Endothelial cell of umbilical vein (primary cell): ENCODE results near the gene LTB4R.

ENCODE experiments used
- EZH2 ChIP-seq: IDR thresholded peaks from 2 replicates; pipeline ENCODE4 v1.6.1; 2012; ENCODE audit warnings: borderline replicate concordance, low read depth, mild to moderate bottlenecking, moderate library complexity, low read length, inconsistent platforms; ENCODE audit not compliant: severe bottlenecking
- FOS ChIP-seq: IDR thresholded peaks from 2 replicates; pipeline ENCODE4 v1.6.1; 2011; ENCODE audit warnings: mild to moderate bottlenecking, low read length, moderate library complexity, borderline replicate concordance; ENCODE audit not compliant: insufficient read depth
- GATA2 ChIP-seq: IDR thresholded peaks from 2 replicates; pipeline ENCODE4 v1.7.0; 2011; ENCODE audit warnings: low read depth, mild to moderate bottlenecking, moderate library complexity, mixed read lengths, low read length; ENCODE audit not compliant: insufficient read length, insufficient read depth
- POLR2A ChIP-seq: IDR thresholded peaks from 2 replicates; pipeline ENCODE4 v1.6.1; 2012; ENCODE audit warnings: low read depth, mild to moderate bottlenecking, control low read depth, low read length
- POLR2AphosphoS5 ChIP-seq: IDR thresholded peaks from 2 replicates; pipeline ENCODE4 v1.6.1; 2012; ENCODE audit warnings: low read depth, mild to moderate bottlenecking, control low read depth, low read length, moderate library complexity; ENCODE audit not compliant: insufficient read depth
- TF ChIP-seq, protein P1 (sequence below), 2 donors: IDR thresholded peaks; 1 replicate in 1 of 2; 2 replicates in 1 of 2; pipeline ENCODE4 v1.5.1; 2011; ENCODE audit warnings: low read length in 2 of 2, mild to moderate bottlenecking in 2 of 2, moderate library complexity in 2 of 2, control low read depth in 1 of 2, inconsistent platforms in 1 of 2, low read depth in 1 of 2; ENCODE audit not compliant: insufficient read depth in 1 of 2; ENCODE audit errors: extremely low read depth in 1 of 2
- TF ChIP-seq, protein P2 (sequence below): IDR thresholded peaks from 2 replicates; pipeline ENCODE4 v1.6.1; 2011; ENCODE audit not compliant: insufficient read depth, insufficient read length

DNA sequence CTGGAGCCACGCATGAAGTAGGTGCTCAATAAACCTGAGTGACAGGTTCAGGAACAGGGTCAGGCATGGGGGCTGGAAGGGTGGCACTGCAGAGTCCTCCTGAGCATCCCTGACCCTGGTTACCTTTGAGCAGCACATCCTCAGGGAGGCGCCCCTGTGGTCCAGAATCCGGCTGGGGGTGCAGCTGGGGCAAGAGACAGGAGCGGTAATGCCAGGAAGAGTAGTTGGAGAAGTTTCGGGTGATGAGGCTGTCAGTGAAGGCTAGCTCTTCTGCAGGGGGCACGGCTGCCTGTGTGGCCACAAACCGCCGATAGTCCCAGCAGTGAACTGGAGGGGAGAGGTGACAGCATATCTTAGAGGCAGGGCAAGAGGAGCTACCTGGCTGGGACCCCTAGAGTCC lies 41.9 kb upstream of the LTB4R start:
- TF ChIP-seq, protein P1, sequence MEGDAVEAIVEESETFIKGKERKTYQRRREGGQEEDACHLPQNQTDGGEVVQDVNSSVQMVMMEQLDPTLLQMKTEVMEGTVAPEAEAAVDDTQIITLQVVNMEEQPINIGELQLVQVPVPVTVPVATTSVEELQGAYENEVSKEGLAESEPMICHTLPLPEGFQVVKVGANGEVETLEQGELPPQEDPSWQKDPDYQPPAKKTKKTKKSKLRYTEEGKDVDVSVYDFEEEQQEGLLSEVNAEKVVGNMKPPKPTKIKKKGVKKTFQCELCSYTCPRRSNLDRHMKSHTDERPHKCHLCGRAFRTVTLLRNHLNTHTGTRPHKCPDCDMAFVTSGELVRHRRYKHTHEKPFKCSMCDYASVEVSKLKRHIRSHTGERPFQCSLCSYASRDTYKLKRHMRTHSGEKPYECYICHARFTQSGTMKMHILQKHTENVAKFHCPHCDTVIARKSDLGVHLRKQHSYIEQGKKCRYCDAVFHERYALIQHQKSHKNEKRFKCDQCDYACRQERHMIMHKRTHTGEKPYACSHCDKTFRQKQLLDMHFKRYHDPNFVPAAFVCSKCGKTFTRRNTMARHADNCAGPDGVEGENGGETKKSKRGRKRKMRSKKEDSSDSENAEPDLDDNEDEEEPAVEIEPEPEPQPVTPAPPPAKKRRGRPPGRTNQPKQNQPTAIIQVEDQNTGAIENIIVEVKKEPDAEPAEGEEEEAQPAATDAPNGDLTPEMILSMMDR (IDR thresholded peaks at IDR 0.05; ENCODE audit: extremely low read depth in 1 of 2, insufficient read depth in 1 of 2, low read depth in 1 of 2, low read length in 2 of 2), result no peak
- TF ChIP-seq POLR2A (no peak), FOS (no peak), GATA2 (no peak), EZH2 (no peak), POLR2AphosphoS5 (no peak)
- TF ChIP-seq, protein P2, sequence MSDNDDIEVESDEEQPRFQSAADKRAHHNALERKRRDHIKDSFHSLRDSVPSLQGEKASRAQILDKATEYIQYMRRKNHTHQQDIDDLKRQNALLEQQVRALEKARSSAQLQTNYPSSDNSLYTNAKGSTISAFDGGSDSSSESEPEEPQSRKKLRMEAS, result no peak
